ENCODE measurements around the gene ZNF311.

The ZNF311 gene

DNA sequence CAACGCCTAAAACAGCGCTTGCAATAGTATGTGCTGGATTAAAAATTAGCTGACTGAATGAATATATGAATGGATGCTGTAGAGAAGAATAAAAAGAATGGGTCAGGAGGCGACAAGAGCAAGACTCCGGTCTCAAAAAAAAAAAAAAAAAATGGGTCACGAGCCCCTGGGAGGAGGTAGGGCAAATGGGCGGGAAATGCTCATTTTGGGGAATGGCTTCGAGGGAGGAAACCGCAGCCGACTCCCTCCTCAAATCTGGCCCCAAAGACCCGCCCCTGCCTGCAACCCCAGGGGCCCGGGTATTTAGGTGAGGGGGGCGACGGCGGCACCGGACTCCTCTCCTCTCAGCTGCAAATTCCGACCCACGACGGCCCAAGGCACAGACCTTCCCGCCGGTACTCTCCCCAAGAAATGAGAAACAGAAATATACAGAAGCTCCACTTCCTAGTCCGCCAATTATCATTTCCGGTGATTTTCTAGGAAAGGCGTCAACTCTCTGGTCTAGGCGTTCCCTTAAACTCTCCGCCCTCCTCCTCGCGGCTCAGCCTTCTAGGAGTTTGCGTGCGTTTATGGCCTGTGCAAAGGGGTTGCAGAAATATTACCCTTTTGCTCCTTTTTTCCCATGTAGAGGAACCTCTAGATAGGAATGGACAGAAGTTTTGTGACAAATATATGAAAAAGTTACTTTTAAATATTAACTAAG, at the start of gene ZNF311:
ZNF311 (minus strand) TSS at position 133 of the 703 bp plus-strand sequence. CDS start 1,361 bp downstream, outside the sequence.
- Histone ChIP-seq H3K4me3 (replicated peaks; ENCODE audit: low read depth, low read length) (no peak within 1 kb of the TSS), H3K27me3 (replicated peaks; ENCODE audit: control insufficient read depth, insufficient read depth, low read length) (no peaks in the 10 kb centered on the region), H3K36me3 (ENCODE audit: control insufficient read depth, insufficient read depth, low read length) (no peaks in the 10 kb centered on the region)
- no peak for DNase-seq (ENCODE audit: extremely low read depth, insufficient read length)
- TF ChIP-seq, protein P1, sequence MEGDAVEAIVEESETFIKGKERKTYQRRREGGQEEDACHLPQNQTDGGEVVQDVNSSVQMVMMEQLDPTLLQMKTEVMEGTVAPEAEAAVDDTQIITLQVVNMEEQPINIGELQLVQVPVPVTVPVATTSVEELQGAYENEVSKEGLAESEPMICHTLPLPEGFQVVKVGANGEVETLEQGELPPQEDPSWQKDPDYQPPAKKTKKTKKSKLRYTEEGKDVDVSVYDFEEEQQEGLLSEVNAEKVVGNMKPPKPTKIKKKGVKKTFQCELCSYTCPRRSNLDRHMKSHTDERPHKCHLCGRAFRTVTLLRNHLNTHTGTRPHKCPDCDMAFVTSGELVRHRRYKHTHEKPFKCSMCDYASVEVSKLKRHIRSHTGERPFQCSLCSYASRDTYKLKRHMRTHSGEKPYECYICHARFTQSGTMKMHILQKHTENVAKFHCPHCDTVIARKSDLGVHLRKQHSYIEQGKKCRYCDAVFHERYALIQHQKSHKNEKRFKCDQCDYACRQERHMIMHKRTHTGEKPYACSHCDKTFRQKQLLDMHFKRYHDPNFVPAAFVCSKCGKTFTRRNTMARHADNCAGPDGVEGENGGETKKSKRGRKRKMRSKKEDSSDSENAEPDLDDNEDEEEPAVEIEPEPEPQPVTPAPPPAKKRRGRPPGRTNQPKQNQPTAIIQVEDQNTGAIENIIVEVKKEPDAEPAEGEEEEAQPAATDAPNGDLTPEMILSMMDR (IDR thresholded peaks at IDR 0.05; ENCODE audit: insufficient read depth, low read length, poor library complexity, severe bottlenecking), result no peak

DNA sequence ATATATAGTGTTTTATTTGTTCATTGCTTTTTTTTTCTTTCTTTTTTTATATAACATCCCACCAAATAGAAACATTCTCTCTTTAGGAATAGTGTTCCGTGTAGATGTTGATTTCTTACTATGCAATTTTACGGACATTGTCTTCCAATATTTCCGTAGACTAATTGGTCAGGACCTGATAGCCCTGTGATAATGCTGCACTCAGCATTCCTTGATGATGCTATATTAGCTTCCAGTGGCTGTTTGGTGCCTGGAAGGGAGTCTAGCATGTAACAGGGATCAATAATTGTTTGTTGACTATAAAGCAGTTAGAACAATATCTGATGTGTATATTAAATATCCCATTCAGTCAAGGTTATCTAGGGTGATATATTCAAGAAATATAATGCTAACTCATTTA, 46.6 kb upstream of the ZNF311 start:
- no peaks in the 10 kb centered on the region for H3K36me3 ChIP-seq (ENCODE audit: control insufficient read depth, insufficient read depth, low read length)
- no peak overlapping the region for H3K4me3 ChIP-seq (replicated peaks; ENCODE audit: low read depth, low read length)
- TF ChIP-seq, protein P1 (IDR thresholded peaks at IDR 0.05; ENCODE audit: insufficient read depth, low read length, poor library complexity, severe bottlenecking), result no peak
- DNase-seq (ENCODE audit: extremely low read depth, insufficient read length), result no peak
- H3K27me3 ChIP-seq (replicated peaks; ENCODE audit: control insufficient read depth, insufficient read depth, low read length), result no peaks in the 10 kb centered on the region

DNA sequence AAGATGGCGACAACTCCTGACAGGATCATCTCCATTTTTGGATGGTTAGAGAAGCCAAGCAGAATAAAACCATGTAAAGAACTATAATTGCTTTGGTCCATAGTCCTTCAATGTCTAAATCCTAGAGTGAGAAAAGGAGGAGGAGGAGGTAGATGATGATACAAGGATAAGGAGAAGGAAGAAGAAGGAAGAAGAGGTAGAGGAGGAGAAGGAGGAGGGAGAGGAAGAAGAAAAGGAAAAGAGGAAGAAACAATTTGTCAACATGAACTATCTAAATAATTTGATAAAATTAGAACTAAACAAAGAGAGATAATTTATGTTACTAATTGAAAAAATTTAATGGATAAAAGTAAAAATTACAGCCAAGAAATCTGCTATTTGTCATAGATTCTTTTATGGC, 40.0 kb upstream of the ZNF311 start, which contains the start of gene OR2W1:
OR2W1 (minus strand) TSS at position 101 of the 400 bp plus-strand sequence; CDS start at position 101, 0 bp downstream.
- Histone ChIP-seq H3K36me3 (ENCODE audit: control insufficient read depth, insufficient read depth, low read length) (no peaks in the 10 kb centered on the region), H3K4me3 (replicated peaks; ENCODE audit: low read depth, low read length) (no peak within 1 kb of the TSS), H3K27me3 (replicated peaks; ENCODE audit: control insufficient read depth, insufficient read depth, low read length) (no peaks in the 10 kb centered on the region)
- DNase-seq (ENCODE audit: extremely low read depth, insufficient read length), result no peak
- TF ChIP-seq, protein P1 (IDR thresholded peaks at IDR 0.05; ENCODE audit: insufficient read depth, low read length, poor library complexity, severe bottlenecking), result no peak

DNA sequence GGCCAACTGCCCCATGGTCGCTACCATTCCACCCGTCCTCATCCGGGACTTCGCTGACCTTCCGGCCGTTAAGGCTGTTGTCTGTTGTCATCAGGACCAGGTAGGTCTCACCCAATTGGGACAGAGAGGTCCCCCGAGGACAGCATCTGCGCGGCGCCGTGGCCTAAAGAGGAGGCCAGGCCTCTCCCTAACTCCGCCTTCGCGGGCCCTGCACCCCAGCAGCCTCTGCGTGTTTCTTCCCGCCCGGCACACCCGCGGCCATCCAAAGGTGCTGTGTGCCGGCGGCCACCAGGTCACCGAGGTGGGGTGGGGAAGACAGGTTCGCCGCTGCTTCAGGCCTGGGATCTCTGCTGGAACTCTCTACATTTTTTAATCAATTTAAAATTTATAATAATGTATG, 30.8 kb upstream of the ZNF311 start:
- Histone ChIP-seq H3K36me3 (ENCODE audit: control insufficient read depth, insufficient read depth, low read length) (no peaks in the 10 kb centered on the region), H3K27me3 (replicated peaks; ENCODE audit: control insufficient read depth, insufficient read depth, low read length) (no peaks in the 10 kb centered on the region), H3K4me3 (replicated peaks; ENCODE audit: low read depth, low read length) (no peak overlapping the region)
- DNase-seq (ENCODE audit: extremely low read depth, insufficient read length), result no peak
- TF ChIP-seq, protein P1 (IDR thresholded peaks at IDR 0.05; ENCODE audit: insufficient read depth, low read length, poor library complexity, severe bottlenecking), result no peak

DNA sequence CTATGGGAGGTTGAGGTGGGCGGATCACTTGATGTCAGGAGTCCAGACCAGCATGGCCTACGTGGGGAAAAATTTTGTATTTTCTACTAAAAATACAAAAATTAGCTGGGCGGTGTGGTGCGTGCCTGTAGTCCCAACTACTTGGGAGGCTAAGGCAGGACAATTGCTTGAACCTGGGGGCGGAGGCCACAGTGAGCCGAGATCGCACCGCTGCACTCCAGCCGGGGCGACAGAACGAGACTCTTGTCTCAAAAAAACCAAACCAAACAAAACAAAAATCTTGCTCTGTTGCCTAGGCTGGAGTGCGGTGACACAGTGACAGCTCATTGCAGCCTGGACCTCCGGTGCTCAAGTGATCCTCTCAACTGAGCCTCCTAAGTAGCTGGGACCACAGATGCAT, 23.7 kb upstream of the ZNF311 start:
- Histone ChIP-seq H3K27me3 (replicated peaks; ENCODE audit: control insufficient read depth, insufficient read depth, low read length) (no peaks in the 10 kb centered on the region), H3K36me3 (ENCODE audit: control insufficient read depth, insufficient read depth, low read length) (no peaks in the 10 kb centered on the region), H3K4me3 (replicated peaks; ENCODE audit: low read depth, low read length) (no peak overlapping the region)
- TF ChIP-seq, protein P1 (IDR thresholded peaks at IDR 0.05; ENCODE audit: insufficient read depth, low read length, poor library complexity, severe bottlenecking), result no peak
- no peak for DNase-seq (ENCODE audit: extremely low read depth, insufficient read length)
